Gastrocnemius medialis (tissue), 4 donors: ENCODE results near the gene TNS3. TPM values are rescaled to one million over a fixed set of nuclear protein-coding genes. Genes with fewer than 3 reads are reported as not detected.
"Not testable (repeated sequence)": the region's sequence is repeated elsewhere in the genome, so short reads cannot be mapped to it uniquely, and the experiment has no call there.

ENCODE experiments used
- ATAC-seq, 2 donors: fragments of 150-250 bp; one replicate each; pipeline ENCODE4 v1.9.1; 2016
- DNase-seq, 2 donors: peaks; one replicate each; pipeline ENCODE4 v3.0.0-alpha.2; 2019
- H3K27ac ChIP-seq, 4 donors: fragments of 200-600 bp; sonication (generic); 1 replicate in 1 of 4; 2 replicates in 3 of 4; pipeline ENCODE4 v1.5.1; 2016 to 2018; ENCODE audit warnings: mild to moderate bottlenecking in 2 of 4, moderate library complexity in 1 of 4
- H3K27me3 ChIP-seq, 3 donors: fragments of 200-600 bp; sonication (generic) in 2 of 3; 1 replicate in 1 of 3; 2 replicates in 2 of 3; pipeline versions ENCODE4 v1.5.1 to v1.6.0; 2016 to 2019; ENCODE audit warnings: mild to moderate bottlenecking in 1 of 3, moderate library complexity in 1 of 3
- H3K36me3 ChIP-seq, 2 donors: fragments of 200-600 bp; sonication (generic) in 1 of 2; one replicate each; pipeline ENCODE4 v1.5.1; 2017 to 2018
- H3K4me1 ChIP-seq, 2 donors: fragments of 200-600 bp; sonication (generic) in 1 of 2; one replicate each; pipeline ENCODE4 v1.5.1; 2016 to 2017; ENCODE audit warnings: mild to moderate bottlenecking in 2 of 2
- H3K4me3 ChIP-seq, 4 donors: fragments of 200-600 bp; sonication (generic) in 3 of 4; 1 replicate in 1 of 4; 2 replicates in 3 of 4; pipeline ENCODE4 v1.5.1; 2016 to 2019; ENCODE audit warnings: mild to moderate bottlenecking in 2 of 4
- H3K9me3 ChIP-seq, 3 donors: fragments of 200-600 bp; sonication (generic) in 2 of 3; 1 replicate in 1 of 3; 2 replicates in 2 of 3; pipeline ENCODE4 v1.5.1; 2016 to 2019
- CTCF ChIP-seq, 5 experiments: fragments of 450-650 bp in 3 of 5; fragments of 200-600 bp in 2 of 5; sonication (generic) in 2 of 5; IDR thresholded peaks in 4 of 5; conservative IDR thresholded peaks in 1 of 5; 1 replicate in 4 of 5; 2 replicates in 1 of 5; pipeline ENCODE4 v1.5.1; 2016 to 2019; ENCODE audit warnings: antibody characterized with exemption in 5 of 5, mild to moderate bottlenecking in 3 of 5, moderate library complexity in 3 of 5
- POLR2A ChIP-seq, 2 donors: fragments of 450-650 bp; IDR thresholded peaks; one replicate each; pipeline ENCODE4 v1.6.1; 2017; ENCODE audit warnings: antibody characterized with exemption in 2 of 2, mild to moderate bottlenecking in 2 of 2, moderate library complexity in 2 of 2
- in situ Hi-C, 4 donors: fragments of 200-750 bp; cut with MboI; loops; one replicate each; pipeline versions ENCODE4 v1.15.0 to v1.8.0; 2017; ENCODE audit warnings: low sequenced_read_pairs in 4 of 4
- intact Hi-C: fragments of 100-400 bp; cut with DNase I; formaldehyde crosslinking; loops from one replicate; pipeline ENCODE4 v1.15.1; 2023; ENCODE audit warnings: low total_unique reads
- total RNA-seq, 4 donors: library from RNA; depleted of rRNA; stranded (reverse); fragments of >200 nt; gene quantifications; one replicate each; pipeline versions ENCODE4 v1.1.0 to v1.2.3, GENCODE V29; 2016

Gene TNS3
- total RNA-seq, 4 donors from 2014 or later, result 39.4 to 64.3 (median 50.5) TPM

GRCh38 chr7:47586925-47587324 is 5.0 kb upstream of the TNS3 start:
- intact Hi-C loops (loop anchor here (10.0 kb wide), 1 partner anchor 228 kb away; no protein-coding TSS in a partner anchor), in situ Hi-C loops (loop anchor here in 3 of 4 donors (25.0 kb wide), 2 partner anchors 150 to 225 kb away; no protein-coding TSS in a partner anchor)
- Histone ChIP-seq H3K27me3 (peaks cover 0 to 3% (median 0%) of the 10 kb centered on the region in 3 donors), H3K4me3 (no peak overlapping the region), H3K36me3 (no peaks in the 10 kb centered on the region), H3K27ac (no peak overlapping the region), H3K9me3 (no peaks in the 10 kb centered on the region), H3K4me1 (peaks cover 7 to 8% of the 10 kb centered on the region in 2 donors)
- TF ChIP-seq POLR2A (IDR thresholded peaks at IDR 0.05), result no peak
- TF ChIP-seq CTCF (IDR thresholded peaks at IDR 0.05 in 4 of 5, conservative IDR thresholded peaks at IDR 0.05 in 1 of 5), result no peak
- ATAC-seq (no peak), DNase-seq (no peak)

- ATAC-seq, H3K9me3 ChIP-seq, H3K27ac ChIP-seq, DNase-seq, H3K4me3 ChIP-seq, H3K27me3 ChIP-seq, H3K36me3 ChIP-seq: not testable (repeated sequence)
- in situ Hi-C loops (loop anchor here in 3 of 4 donors (25.0 kb wide), 2 partner anchors 149 to 226 kb away; no protein-coding TSS in a partner anchor), intact Hi-C loops (loop anchor here (10.0 kb wide), 1 partner anchor 229 kb away; no protein-coding TSS in a partner anchor)
- peaks cover 7 to 11% of the 10 kb centered on the region in 2 donors for H3K4me1 ChIP-seq
Observed at GRCh38 chr7:47586161-47586670, 4.3 kb upstream of the TNS3 start.

- Histone ChIP-seq H3K4me3 (no peak overlapping the region), H3K27me3 (peaks cover 0 to 3% (median 0%) of the 10 kb centered on the region in 3 donors), H3K27ac (no peak overlapping the region), H3K4me1 (peaks cover 7 to 14% of the 10 kb centered on the region in 2 donors), H3K36me3 (no peaks in the 10 kb centered on the region), H3K9me3 (no peaks in the 10 kb centered on the region)
- intact Hi-C loops, result loop anchor here (5.0 to 10.0 kb wide), 4 partner anchors 47 to 230 kb away; no protein-coding TSS in a partner anchor
- DNase-seq (no peak), ATAC-seq (no peak)
- in situ Hi-C loops, result loop anchor here in 3 of 4 donors (25.0 kb wide), 2 partner anchors 147 to 228 kb away; no protein-coding TSS in a partner anchor
- TF ChIP-seq POLR2A (IDR thresholded peaks at IDR 0.05) (no peak), CTCF (IDR thresholded peaks at IDR 0.05 in 4 of 5, conservative IDR thresholded peaks at IDR 0.05 in 1 of 5) (no peak)
Observed at GRCh38 chr7:47584536-47584895, 2.6 kb upstream of the TNS3 start.

GRCh38 chr7:47583739-47584535 is 2.0 kb upstream of the TNS3 start:
- ATAC-seq, result no peak

More at GRCh38 chr7:47583739-47584535, 2.0 kb upstream of the TNS3 start:
- no peak for DNase-seq
- peak overlapping the region in 2 of 4 donors; percentile 54 to 76 for H3K27ac ChIP-seq
- intact Hi-C loops (loop anchor here (2.0 to 10.0 kb wide), 5 partner anchors 47 to 231 kb away; no protein-coding TSS in a partner anchor), in situ Hi-C loops (loop anchor here in 3 of 4 donors (25.0 kb wide), 2 partner anchors 147 to 228 kb away; no protein-coding TSS in a partner anchor)
- H3K4me3 ChIP-seq, result no peak overlapping the region
- H3K9me3 ChIP-seq, result no peaks in the 10 kb centered on the region
- no peaks in the 10 kb centered on the region for H3K36me3 ChIP-seq
- no peak for TF ChIP-seq POLR2A (IDR thresholded peaks at IDR 0.05)
- no peak for TF ChIP-seq CTCF (IDR thresholded peaks at IDR 0.05 in 4 of 5, conservative IDR thresholded peaks at IDR 0.05 in 1 of 5)
- peaks cover 10 to 14% of the 10 kb centered on the region in 2 donors for H3K4me1 ChIP-seq
- H3K27me3 ChIP-seq, result peaks cover 0 to 3% (median 0%) of the 10 kb centered on the region in 3 donors
